Measurements from ENCODE around the gene TMEM272.

The TMEM272 gene, protein sequence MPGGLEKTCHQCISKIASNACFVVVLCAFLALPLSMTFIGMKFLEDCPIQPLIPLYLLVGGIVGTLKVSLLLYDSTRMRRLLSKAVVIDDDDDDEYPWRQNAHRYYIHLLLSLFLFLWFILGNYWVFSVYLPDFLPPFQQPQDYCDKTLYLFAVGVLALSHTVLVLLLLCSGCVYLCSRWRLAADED

GRCh38 chr13:51844862-51845573 is at the start of gene TMEM272:
TMEM272 (minus strand) TSS chr13:51845177; CDS start chr13:51838530, 6,647 bp downstream.
- no peak for DNase-seq

GRCh38 chr13:51894239-51894638 is 49.3 kb upstream of the TMEM272 start:
- no peak for DNase-seq

GRCh38 chr13:51892657-51893056 is 47.7 kb upstream of the TMEM272 start:
- no peak for DNase-seq

- no peak for DNase-seq
These were observed 42.5 kb upstream of the TMEM272 start for GRCh38 chr13:51887468-51887867.

DNA sequence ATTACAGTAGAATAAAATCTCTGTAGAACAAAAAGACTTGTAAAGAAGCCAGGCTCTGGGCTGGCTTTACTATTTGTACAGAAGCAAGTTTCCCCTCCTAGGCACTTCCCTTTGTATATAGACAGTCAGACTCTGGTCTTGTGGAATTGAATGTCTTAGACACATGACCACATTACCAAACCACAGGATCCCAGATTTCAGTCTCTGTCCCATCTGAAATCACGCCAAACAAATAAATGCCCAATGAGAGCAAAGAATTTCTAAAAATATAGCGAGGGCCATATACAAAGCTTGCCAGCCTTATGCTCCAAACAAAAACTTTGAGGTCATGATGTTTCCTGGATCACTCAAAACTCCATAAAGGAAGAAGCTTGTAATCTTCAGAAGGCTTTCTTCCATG is 40.7 kb upstream of the TMEM272 start:
- DNase-seq: no peak

GRCh38 chr13:51883226-51883600 is 38.2 kb upstream of the TMEM272 start:
- DNase-seq: no peak

- DNase-seq: no peak
These were observed 37.7 kb upstream of the TMEM272 start for GRCh38 chr13:51882570-51883225.

DNA sequence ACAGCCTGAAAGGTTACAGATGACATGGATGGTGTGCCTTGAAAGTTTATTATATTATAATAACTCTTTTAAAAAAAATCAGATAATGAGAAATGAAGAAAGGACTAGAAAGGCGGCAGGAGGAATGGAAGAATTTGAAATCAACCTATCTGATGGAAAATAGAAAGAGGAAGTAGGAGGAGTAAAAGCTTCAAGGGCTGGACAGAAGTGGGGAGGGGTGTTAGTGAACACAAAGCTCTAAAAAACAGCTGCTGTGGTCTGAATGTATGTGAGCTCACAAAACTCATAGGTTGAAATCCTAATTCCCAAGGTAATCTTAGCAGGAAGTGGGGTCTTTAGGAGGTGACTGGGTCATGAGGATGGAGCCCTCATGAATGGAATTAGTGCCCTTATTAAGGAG is 36.3 kb upstream of the TMEM272 start:
- no peak for DNase-seq

GRCh38 chr13:51879133-51879532 is 34.2 kb upstream of the TMEM272 start:
- no peak for DNase-seq

GRCh38 chr13:51874651-51875050 is 29.7 kb upstream of the TMEM272 start:
- no peak for DNase-seq

DNA sequence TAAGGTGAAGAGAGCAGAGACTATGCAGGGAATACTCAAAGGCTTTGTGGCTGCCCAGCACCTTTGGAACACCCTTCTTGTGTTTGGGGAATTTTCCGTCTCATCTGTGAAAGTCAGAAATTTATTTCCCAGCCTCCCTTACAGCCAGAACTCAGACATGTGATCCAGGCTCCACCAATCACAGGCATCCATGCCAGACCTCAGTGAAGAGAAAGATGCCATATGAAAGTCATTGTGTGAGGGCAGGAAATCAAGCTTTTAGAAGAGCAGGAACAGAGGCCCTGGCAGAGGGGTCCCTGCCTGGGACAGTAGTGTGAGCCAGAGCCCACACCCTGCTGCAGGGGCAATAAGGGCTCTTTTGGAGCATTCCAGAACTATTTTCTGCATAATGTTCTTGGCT is 28.9 kb upstream of the TMEM272 start:
- no peak for DNase-seq

- DNase-seq: no peak
These were observed 28.3 kb upstream of the TMEM272 start for GRCh38 chr13:51873117-51873798.

- DNase-seq: no peak
These were observed 25.6 kb upstream of the TMEM272 start for GRCh38 chr13:51870616-51871015.

DNA sequence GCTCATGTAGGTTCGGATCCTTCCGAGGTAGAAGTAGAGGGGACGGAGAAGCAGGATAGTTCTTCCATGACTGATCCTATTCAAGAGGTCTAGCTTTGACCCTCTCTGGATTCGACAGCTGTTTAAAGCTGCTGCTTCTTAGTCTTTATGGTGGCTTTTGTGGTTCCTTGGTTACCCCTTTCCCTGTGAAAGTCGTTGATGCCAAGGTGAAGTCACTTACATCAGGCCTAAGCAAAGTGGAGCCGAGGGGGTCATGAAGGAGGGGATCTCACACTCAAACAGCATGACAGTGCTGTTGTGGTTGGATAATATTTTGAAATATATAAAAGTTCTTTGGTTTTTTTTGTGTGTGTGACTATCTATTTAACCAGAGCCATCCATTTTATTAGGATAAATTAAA is 24.9 kb upstream of the TMEM272 start:
- DNase-seq: no peak

- no peak for DNase-seq
These were observed 22.1 kb upstream of the TMEM272 start for GRCh38 chr13:51867062-51867461.

DNA sequence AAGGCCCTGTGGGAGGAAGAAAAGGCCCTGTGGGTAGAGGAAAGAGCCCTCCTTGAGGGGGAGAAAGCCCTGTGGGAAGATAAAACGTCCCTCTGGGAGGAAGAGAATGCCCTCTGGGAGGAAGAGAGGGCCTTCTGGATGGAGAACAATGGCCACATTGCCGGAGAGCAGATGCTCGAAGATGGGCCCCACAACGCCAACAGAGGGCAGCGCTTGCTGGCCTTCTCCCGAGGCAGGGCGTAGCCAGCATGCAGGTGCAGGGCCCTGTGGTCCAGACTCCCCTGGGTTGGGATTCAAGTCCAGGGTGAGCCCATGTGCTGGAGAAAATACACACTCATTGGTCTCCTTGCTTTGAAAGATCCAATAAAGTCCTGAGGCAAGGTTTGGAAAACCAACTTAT is 20.9 kb upstream of the TMEM272 start:
- DNase-seq: no peak

GRCh38 chr13:51862957-51863356 is 18.0 kb upstream of the TMEM272 start:
- no peak for DNase-seq

DNA sequence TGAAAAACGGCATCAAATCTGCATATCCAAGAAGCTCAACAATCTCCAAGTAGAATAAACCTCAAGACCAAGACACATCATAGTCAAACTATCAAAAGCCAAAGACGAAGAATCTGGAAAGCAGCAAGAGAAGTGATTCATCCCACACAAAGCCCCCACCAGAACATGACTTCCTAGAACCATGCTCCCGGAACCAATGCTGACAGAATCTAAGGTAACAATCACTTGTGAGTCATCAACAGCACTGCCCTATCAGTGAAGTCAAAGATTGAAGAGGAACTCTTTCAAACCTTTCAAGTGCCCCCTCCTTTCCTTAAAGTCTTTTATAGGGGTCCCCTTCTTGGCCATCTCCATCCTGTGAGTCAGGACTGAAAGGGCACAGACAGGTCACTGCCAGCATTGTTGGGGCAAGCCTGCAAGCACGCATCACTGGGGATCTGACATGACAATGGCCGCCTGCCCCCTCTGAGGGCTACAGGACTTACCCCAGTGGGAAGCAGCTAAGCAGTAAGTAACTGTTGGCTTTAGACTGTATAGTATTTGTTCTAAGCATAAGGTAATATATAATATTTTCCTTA is 16.8 kb upstream of the TMEM272 start, which contains the start of gene CCDC70:
Gene CCDC70 (plus strand): TSS at position 247 of the 578 bp plus-strand sequence. CDS start 3,443 bp downstream, outside the sequence.
- no peak for DNase-seq

DNA sequence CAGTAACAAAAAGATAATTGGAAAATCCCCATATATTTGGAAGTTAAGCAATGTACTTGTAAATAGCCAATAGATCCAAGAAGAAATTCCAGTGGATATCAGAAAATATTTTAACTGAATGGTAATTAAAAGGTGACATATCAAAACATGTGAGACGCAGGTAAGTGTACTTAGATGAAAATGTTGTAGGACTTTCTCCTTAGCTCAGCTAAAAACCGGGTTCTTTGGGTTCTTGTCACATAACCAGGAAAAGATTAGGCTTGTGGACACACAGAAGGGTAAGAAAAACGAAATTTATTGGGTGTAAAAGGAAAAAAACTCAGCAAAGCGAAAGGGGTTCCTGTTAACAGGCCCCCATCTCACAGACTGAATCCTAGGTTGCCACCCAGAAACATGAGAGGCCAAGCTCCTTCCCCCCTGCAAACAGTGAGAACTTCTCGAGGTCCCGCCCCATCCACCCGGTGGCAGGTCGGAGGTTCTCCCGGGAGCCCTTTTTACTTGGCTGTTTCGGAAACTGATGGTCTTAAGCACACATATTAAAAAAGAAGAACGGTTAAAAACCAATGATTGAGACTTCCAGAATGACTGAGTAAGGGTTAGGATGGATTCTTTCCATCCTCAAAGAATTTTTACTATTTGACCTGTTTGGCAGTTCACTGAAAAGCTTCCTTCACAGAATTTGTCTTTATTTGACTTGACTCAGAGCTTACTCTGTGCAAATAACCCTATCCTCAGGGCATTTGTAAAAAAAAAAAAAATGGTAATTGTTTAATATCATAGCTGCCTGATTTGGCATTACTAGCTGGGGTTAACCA is 13.7 kb upstream of the TMEM272 start:
- no peak for DNase-seq

GRCh38 chr13:51856998-51857397 is 12.0 kb upstream of the TMEM272 start:
- no peak for DNase-seq

GRCh38 chr13:51856027-51856736 is 11.2 kb upstream of the TMEM272 start:
- DNase-seq: no peak

Data from cerebellar nuclear complex (tissue), 1 donor.